ENCODE data around the gene GIMAP8. TPM values are rescaled to one million over a fixed set of nuclear protein-coding genes. Genes with fewer than 3 reads are reported as not detected.

The GIMAP8 gene
- total and polyA plus RNA-seq, 4 donors = 14.4 to 25.0 (median 22.0) TPM

DNA sequence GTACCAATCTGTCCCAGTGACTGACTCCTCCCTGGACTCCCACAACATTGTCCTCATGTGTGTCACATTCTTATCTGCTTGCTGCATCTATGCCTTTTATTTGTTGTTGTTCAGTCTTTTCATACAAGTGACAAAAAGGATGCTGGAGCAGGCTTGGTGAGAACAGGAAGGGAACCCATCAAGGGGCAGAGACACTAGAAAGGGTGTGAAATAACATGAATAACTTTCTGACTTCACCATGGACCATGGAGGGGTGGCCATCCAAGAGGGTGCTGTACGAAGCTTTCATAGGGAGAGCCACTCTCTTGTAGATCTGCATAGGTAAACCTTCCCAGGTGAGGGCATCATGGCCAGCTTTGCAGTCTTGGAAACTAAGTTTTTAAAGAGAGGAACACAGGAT, 14.5 kb downstream of the GIMAP8 start:
- ATAC-seq (ENCODE audit: insufficient read depth, low FRiP score) = no peak
- no peak overlapping the region for H3K4me3 ChIP-seq
- peaks cover 0 to 3% (median 0%) of the 10 kb centered on the region in 3 donors for H3K27me3 ChIP-seq (ENCODE audit: control insufficient read depth in 3 of 3, insufficient read depth in 3 of 3, low read length in 2 of 3)
- no peak for DNase-seq
- WGBS, 2 donors = 74 to 96% methylated on average over 1 of the region's 1 CpG
- no peak overlapping the region for H3K9ac ChIP-seq (ENCODE audit: insufficient read depth in 1 of 2, low read length in 2 of 2)
- peak overlapping the region in 1 of 2 donors; percentile 4 for H3K27ac ChIP-seq (ENCODE audit: low read depth in 1 of 2, low read length in 1 of 2)
- peaks cover 0 to 7% (median 2%) of the 10 kb centered on the region in 4 donors for H3K9me3 ChIP-seq (ENCODE audit: control insufficient read depth in 4 of 4, insufficient read depth in 3 of 4, low read length in 3 of 4)
- TF ChIP-seq, protein P1, sequence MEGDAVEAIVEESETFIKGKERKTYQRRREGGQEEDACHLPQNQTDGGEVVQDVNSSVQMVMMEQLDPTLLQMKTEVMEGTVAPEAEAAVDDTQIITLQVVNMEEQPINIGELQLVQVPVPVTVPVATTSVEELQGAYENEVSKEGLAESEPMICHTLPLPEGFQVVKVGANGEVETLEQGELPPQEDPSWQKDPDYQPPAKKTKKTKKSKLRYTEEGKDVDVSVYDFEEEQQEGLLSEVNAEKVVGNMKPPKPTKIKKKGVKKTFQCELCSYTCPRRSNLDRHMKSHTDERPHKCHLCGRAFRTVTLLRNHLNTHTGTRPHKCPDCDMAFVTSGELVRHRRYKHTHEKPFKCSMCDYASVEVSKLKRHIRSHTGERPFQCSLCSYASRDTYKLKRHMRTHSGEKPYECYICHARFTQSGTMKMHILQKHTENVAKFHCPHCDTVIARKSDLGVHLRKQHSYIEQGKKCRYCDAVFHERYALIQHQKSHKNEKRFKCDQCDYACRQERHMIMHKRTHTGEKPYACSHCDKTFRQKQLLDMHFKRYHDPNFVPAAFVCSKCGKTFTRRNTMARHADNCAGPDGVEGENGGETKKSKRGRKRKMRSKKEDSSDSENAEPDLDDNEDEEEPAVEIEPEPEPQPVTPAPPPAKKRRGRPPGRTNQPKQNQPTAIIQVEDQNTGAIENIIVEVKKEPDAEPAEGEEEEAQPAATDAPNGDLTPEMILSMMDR (IDR thresholded peaks at IDR 0.05; ENCODE audit: control extremely low read depth, extremely low read depth) = no peak
- H3K4me1 ChIP-seq (ENCODE audit: control insufficient read depth in 5 of 5, insufficient read depth in 5 of 5, low read length in 5 of 5) = peaks cover 0 to 7% (median 0%) of the 10 kb centered on the region in 5 donors
- H3K36me3 ChIP-seq (ENCODE audit: control insufficient read depth in 4 of 4, insufficient read depth in 4 of 4, low read length in 4 of 4) = peaks cover 0 to 4% (median under 1%) of the 10 kb centered on the region in 4 donors

DNA sequence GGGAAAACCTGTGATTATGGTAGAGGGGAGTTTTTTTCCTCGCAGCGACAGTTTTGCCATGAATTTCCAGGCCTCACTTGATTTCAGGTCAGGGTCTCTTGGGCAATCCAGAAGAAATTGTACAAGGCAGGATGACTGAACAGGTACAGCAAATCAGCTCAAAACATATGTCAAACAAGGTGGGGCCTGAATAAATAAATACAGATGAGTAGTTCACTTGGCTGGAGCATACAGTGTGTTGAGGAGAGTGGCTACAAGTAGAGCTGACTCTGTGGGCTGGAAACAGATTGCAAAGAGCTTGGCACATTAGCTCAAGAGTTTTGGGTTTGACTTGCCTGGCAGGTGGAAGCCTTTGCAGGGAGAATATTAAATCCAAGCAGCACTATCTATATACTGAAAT, 15.0 kb downstream of the GIMAP8 start:
- Histone ChIP-seq H3K4me3 (no peak overlapping the region), H3K36me3 (ENCODE audit: control insufficient read depth in 4 of 4, insufficient read depth in 4 of 4, low read length in 4 of 4) (peaks cover 0 to 4% (median under 1%) of the 10 kb centered on the region in 4 donors), H3K4me1 (ENCODE audit: control insufficient read depth in 5 of 5, insufficient read depth in 5 of 5, low read length in 5 of 5) (peaks cover 0 to 7% (median 0%) of the 10 kb centered on the region in 5 donors), H3K27me3 (ENCODE audit: control insufficient read depth in 3 of 3, insufficient read depth in 3 of 3, low read length in 2 of 3) (peaks cover 0 to 3% (median 0%) of the 10 kb centered on the region in 3 donors), H3K27ac (ENCODE audit: low read depth in 1 of 2, low read length in 1 of 2) (peak overlapping the region; percentile 4 to 27), H3K9me3 (ENCODE audit: control insufficient read depth in 4 of 4, insufficient read depth in 3 of 4, low read length in 3 of 4) (peaks cover 0 to 6% (median 2%) of the 10 kb centered on the region in 4 donors), H3K9ac (ENCODE audit: insufficient read depth in 1 of 2, low read length in 2 of 2) (no peak overlapping the region)
- TF ChIP-seq, protein P1 (IDR thresholded peaks at IDR 0.05; ENCODE audit: control extremely low read depth, extremely low read depth) = no peak
- ATAC-seq (ENCODE audit: insufficient read depth, low FRiP score) (no peak), DNase-seq (no peak)
- 88 to 98% methylated on average over 2 of the region's 2 CpGs for WGBS, 2 donors

DNA sequence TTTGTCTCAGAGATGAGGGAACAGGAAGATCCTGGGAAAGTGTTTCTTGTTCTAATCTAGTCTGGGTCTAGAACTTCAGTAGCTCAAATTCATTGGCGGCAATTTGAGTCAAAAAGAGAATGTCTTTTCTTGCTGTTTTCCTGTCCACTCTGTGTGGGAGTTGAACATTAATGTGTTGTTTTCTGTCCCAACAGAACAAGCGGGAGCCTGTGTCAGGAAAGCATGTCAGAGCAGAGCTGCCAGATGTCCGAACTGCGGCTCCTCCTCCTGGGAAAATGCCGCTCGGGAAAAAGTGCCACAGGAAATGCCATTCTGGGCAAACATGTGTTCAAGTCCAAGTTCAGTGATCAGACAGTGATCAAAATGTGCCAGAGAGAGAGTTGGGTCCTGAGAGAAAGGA, 16.0 kb downstream of the GIMAP8 start:
- ATAC-seq (ENCODE audit: insufficient read depth, low FRiP score) = no peak
- Histone ChIP-seq H3K9me3 (ENCODE audit: control insufficient read depth in 4 of 4, insufficient read depth in 3 of 4, low read length in 3 of 4) (peaks cover 0 to 4% (median 2%) of the 10 kb centered on the region in 4 donors), H3K9ac (ENCODE audit: insufficient read depth in 1 of 2, low read length in 2 of 2) (no peak overlapping the region), H3K4me1 (ENCODE audit: control insufficient read depth in 5 of 5, insufficient read depth in 5 of 5, low read length in 5 of 5) (peaks cover 0 to 9% (median 0%) of the 10 kb centered on the region in 5 donors), H3K36me3 (ENCODE audit: control insufficient read depth in 4 of 4, insufficient read depth in 4 of 4, low read length in 4 of 4) (peaks cover 0 to 4% (median under 1%) of the 10 kb centered on the region in 4 donors), H3K27ac (ENCODE audit: low read depth in 1 of 2, low read length in 1 of 2) (peak overlapping the region in 1 of 2 donors; percentile 4), H3K4me3 (peak overlapping the region; percentile 24), H3K27me3 (ENCODE audit: control insufficient read depth in 3 of 3, insufficient read depth in 3 of 3, low read length in 2 of 3) (peaks cover 0 to 3% (median 0%) of the 10 kb centered on the region in 3 donors)
- DNase-seq = no peak
- WGBS, 2 donors = 65 to 82% methylated on average over 6 of the region's 6 CpGs
- TF ChIP-seq, protein P1 (IDR thresholded peaks at IDR 0.05; ENCODE audit: control extremely low read depth, extremely low read depth) = no peak

DNA sequence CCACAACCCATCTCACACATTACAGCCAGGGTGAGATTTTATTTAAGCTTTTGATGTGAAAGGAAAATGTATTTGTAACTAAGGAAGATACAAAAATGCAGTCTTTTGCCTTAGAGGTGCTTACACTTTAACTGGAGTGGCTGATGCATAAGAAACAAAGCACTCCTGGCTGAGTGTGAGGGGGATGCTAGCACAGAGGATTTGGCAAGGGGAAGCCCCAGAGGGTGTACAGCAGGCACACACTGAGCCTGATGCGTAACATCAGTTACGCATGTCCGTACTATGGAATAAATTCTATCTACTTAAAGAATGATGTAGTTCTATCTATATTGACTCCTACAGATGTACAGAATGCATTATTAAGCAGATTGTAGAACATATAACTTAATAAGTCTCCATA, 17.8 kb downstream of the GIMAP8 start:
- Histone ChIP-seq H3K27me3 (ENCODE audit: control insufficient read depth in 3 of 3, insufficient read depth in 3 of 3, low read length in 2 of 3) (peaks cover 0 to 3% (median 0%) of the 10 kb centered on the region in 3 donors), H3K9ac (ENCODE audit: insufficient read depth in 1 of 2, low read length in 2 of 2) (no peak overlapping the region), H3K4me3 (peak overlapping the region; percentile 29), H3K9me3 (ENCODE audit: control insufficient read depth in 4 of 4, insufficient read depth in 3 of 4, low read length in 3 of 4) (peaks cover 0 to 6% (median 0%) of the 10 kb centered on the region in 4 donors), H3K27ac (ENCODE audit: low read depth in 1 of 2, low read length in 1 of 2) (no peak overlapping the region), H3K36me3 (ENCODE audit: control insufficient read depth in 4 of 4, insufficient read depth in 4 of 4, low read length in 4 of 4) (peaks cover 0 to 7% (median 3%) of the 10 kb centered on the region in 4 donors), H3K4me1 (ENCODE audit: control insufficient read depth in 5 of 5, insufficient read depth in 5 of 5, low read length in 5 of 5) (peaks cover 0 to 14% (median 4%) of the 10 kb centered on the region in 5 donors)
- ATAC-seq (ENCODE audit: insufficient read depth, low FRiP score) (no peak), DNase-seq (no peak)
- TF ChIP-seq, protein P1 (IDR thresholded peaks at IDR 0.05; ENCODE audit: control extremely low read depth, extremely low read depth) = no peak
- 78 to 86% methylated on average over 3 of the region's 3 CpGs for WGBS, 2 donors

All from lung (tissue), 12 donors.